A549 treated with CORT108297 at 1 μM for 4 hours (cell line): ENCODE data around the gene DIS3L. TPM values are rescaled to one million over a fixed set of nuclear protein-coding genes. Genes with fewer than 3 reads are reported as not detected.

Source experiments
- total RNA-seq: library from RNA; stranded (reverse); fragments of 200-300 nt; extraction: Qiagen RNA extraction; gene quantifications from 5 replicates; pipeline ENCODE4 v1.2.3, GENCODE V29; 2022

Gene DIS3L
- 27.3 to 39.9 TPM (median 34.9 TPM) in 5 replicates for total RNA-seq

DNA sequence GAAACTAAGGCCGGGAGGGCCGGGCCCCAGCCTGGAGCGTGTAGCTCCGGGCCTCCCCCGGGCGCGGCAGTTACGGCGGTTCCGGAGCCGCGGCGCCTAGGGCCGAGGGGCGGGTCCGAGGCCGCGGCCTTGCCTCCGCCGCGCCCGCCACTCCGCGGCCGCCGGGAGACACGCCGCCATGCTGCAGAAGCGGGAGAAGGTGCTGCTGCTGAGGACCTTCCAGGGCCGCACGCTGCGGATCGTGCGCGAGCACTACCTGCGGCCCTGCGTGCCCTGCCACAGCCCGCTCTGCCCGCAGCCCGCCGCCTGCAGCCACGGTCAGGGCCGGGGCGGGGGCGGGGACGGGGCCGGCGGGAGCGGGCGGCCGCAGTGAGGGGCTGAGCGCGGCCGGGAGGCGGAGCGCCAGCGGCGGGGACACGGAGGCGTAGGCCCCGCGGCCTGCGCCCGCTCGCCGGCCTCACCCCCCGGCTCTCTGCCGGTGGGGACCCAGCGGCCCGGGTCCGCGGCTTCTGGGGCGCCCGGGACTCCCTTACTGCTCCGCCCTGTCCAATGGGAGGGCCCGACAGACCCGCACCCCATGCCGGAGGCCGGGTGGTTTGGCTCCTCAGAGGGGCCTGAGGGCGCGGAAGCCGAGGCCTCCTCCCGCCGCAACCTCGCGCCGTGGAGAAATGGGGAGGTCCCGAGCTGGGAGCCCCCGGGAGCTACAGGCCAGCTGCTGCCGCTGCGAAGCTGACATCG is at the start of gene DIS3L:
Gene DIS3L, plus strand, starts transcription at position 150 of the 738 bp plus-strand sequence. Its CDS starts 29 bp downstream, at position 179.

DNA sequence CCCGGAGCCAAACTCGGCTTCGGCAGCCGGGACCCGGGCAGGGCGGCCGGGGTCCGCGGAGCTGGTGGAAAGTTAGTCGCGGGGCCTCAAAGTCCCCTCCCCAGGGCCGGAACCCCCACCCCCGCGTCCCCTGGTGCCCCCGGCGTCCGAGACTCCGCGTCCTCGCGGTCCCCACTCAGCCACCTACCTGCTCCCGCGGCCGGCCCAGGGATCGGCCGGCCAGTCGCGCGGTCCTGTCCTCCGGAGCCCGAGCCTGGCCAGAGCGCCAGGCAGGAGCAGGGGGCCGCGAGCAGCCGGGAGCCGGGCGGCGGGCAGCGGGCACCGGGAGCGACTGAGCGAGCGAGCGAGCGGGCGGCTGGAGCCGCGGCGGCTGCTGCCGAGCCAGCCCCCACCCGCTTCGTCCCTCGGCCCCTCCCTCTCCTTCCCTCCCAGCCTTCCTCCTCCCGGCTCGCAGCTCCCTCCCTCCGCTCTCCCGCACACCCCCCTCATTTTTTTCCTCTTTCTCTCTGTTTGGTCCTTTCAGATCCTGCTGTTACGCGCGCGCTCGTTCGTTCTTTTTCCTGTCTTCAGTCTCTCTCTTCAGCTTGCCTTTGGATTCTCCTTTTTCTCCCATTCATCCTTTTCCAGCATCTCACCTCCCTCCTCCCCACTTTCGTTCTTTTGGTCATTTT is 39.8 kb upstream of the DIS3L start, which contains the start of gene MEGF11:
Gene MEGF11, minus strand, starts transcription at position 333 of the 671 bp plus-strand sequence. CDS start 125,347 bp downstream, outside the sequence.

DNA sequence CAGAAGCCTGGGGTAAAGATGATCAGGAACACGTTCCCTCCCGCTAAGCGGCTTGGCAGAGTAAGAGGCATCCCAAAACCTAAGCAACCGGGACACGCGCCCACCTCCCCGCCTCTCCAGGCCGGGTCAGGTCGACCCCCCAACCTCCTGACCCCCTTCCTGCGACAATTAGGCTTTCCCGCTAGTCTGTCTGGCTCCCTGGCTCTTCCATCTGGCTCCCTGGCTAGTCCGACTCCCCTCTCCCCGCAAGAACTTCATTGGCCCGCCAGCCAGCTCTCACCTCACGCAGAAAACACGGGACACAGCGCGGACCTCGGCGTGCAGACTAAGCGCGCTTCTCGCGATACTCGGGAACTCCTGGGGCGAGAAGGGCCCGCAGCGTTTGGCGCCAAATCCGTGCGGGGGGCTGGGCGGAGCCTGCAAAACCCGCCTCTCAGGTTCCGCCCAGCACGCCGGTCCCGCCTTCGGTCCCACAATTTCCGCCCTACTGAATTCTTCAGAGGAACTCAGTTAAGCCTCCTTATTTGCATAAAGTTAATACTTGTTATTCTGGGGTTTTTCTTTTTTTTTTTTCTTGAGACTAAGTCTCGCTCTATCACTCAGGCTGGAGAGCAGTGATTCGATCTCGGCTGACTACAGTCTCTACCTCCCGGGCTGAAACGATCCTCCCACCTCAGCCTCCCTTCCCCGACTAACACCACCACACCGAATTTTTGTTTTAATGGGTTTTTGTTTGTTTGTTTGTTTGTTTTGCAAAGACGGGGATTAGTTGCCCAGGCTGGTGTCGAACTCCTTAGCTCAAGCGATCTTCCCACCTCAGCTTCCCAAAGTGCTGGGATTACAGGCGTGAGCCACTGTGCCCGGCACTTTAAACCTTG is 63.2 kb downstream of the DIS3L start, which contains the start of gene TIPIN:
Gene TIPIN, minus strand, starts transcription at position 327 of the 878 bp plus-strand sequence. CDS start 3,738 bp downstream, outside the sequence.

Other genes with a start within 250 kb of the DIS3L start
- gene MEGF11, start 39.8 kb upstream of the DIS3L start, total RNA-seq: 0.20 to 0.74 TPM (median 0.46 TPM) in 5 replicates
- 22.4 to 30.0 TPM (median 24.9 TPM) in 5 replicates for gene TIPIN, start 63.1 kb downstream of the DIS3L start, total RNA-seq
- 75.9 to 113 TPM (median 103 TPM) in 5 replicates for gene MAP2K1, start 93.3 kb downstream of the DIS3L start, total RNA-seq
- 46.1 to 66.9 TPM (median 48.9 TPM) in 5 replicates for gene SNAPC5, start 204.2 kb downstream of the DIS3L start, total RNA-seq
- gene RPL4, start 211.3 kb downstream of the DIS3L start, total RNA-seq: 4,981 to 5,916 TPM (median 5,316 TPM) in 5 replicates
- gene ZWILCH, start 211.8 kb downstream of the DIS3L start, total RNA-seq: 31.6 to 41.5 TPM (median 36.6 TPM) in 5 replicates